NCI-H2196 treated with DMSO at 0.1 percent for 48 hours (cell line): ENCODE data around the gene ETFRF1.

Source experiments
- DNase-seq: peaks from one replicate; lab custom pipeline; 2025; ENCODE audit not compliant: unreplicated experiment; lab: John Stamatoyannopoulos, UW

Gene ETFRF1

GRCh38 chr12:25208554-25208953, 13.5 kb downstream of the ETFRF1 start:
- DNase-seq = no peak

DNA sequence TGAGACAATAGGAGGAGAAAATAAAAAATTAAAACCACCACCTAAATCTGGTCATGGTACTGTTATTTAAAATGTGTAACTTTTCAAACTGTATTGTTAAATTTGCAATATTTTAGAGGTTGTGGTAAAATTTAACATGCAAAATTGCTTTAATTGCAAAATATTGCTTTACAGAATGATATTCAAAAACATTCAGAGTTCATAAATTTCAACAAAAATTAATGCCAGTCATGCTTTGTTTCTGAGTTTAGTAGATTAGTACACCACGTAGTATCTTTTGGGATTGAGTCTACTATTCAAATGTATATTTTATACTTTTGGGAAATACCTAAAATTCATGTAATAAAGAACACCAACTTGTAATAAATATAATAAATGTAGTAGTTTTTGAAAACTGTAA, 18.3 kb downstream of the ETFRF1 start:
- no peak for DNase-seq

DNA sequence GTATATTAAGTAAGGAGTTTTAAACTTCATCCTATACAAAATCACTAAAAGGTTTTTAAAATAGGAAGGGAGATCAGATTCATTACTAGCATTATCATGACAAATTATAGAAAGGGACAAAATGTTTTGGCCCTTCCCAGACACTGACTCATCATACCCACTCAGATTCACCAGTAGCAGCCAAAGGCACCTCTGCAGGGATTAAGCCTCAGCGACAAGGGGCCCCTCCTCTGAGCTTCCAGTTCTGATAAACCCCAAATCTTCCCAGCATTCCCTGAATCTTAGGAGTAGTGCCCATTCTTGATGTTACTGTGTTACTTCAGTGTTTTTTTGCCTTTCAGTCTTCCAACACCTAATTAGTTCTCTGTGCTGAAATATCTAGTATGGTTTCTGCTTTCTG, 41.2 kb downstream of the ETFRF1 start:
- DNase-seq = no peak

DNA sequence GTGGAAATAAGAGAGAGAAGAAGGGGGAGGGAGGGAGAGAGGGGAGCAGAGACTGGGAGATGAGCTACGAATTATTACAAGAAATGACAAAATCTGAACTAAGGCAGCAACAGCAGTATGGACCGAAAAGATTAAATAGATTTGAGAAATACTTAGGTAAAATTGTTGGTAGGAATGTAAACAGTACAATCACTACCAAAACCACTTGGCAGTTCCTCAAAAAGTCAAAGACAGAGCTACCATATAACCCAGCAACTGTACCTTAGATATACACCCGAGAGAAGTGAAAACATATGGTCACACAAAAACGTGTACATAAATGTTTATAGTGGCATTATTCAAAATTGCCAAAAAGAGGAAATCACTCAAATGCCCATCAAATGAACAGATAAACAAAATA, 41.6 kb downstream of the ETFRF1 start:
- DNase-seq = no peak

- no peak for DNase-seq
Observed at GRCh38 chr12:25241167-25242020, 46.4 kb downstream of the ETFRF1 start.

- DNase-seq = no peak
Observed at GRCh38 chr12:25242981-25243679, 48.1 kb downstream of the ETFRF1 start.

DNA sequence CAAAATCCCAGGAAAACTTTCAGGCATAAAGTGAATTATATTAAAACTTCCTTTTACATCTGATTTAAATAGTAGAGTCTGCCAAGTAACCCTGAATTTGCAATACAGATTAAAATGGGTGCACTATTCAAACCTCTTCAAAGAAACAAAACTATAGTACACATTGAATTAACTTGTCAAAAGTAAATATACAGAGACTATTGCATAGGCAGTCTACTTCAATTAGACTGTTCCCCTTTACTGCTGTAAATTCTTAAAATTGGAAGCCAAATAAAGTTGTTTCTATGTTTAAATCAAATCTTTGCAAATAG, 48.6 kb downstream of the ETFRF1 start:
- no peak for DNase-seq

- DNase-seq = no peak
Observed at GRCh38 chr12:25245491-25245890, 50.5 kb downstream of the ETFRF1 start.

DNA sequence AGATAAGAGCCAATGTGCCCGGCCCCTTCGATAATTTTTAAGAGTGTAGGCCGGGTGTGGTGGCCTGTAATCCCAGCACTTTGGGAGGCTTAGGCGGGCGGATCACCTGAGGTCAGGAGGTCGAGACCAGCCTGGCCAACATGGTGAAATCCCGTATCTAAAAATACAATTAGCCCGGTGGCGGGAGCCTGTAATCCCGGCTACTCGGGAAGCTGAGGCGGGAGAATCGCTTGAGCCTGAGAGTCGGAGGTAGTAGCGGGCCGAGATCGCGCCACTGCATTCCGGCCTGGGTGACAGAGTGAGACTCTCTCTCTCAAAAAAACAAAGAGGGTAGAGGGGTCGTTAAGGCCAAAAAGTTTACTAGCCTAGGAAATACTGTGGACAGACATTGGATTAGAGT, 53.1 kb downstream of the ETFRF1 start:
- no peak for DNase-seq

- no peak for DNase-seq
Observed at GRCh38 chr12:25248732-25249131, 53.7 kb downstream of the ETFRF1 start.

- DNase-seq = peak; percentile 68
Observed at GRCh38 chr12:25249931-25250738, 55.1 kb downstream of the ETFRF1 start.

- DNase-seq = peak; percentile 100
Observed at GRCh38 chr12:25250744-25251730, 56.0 kb downstream of the ETFRF1 start, which contains the start of gene KRAS. KRAS (minus strand) TSS chr12:25250929.

GRCh38 chr12:25251769-25252168, 56.7 kb downstream of the ETFRF1 start:
- DNase-seq = no peak

GRCh38 chr12:25252946-25253345, 57.9 kb downstream of the ETFRF1 start:
- no peak for DNase-seq

DNA sequence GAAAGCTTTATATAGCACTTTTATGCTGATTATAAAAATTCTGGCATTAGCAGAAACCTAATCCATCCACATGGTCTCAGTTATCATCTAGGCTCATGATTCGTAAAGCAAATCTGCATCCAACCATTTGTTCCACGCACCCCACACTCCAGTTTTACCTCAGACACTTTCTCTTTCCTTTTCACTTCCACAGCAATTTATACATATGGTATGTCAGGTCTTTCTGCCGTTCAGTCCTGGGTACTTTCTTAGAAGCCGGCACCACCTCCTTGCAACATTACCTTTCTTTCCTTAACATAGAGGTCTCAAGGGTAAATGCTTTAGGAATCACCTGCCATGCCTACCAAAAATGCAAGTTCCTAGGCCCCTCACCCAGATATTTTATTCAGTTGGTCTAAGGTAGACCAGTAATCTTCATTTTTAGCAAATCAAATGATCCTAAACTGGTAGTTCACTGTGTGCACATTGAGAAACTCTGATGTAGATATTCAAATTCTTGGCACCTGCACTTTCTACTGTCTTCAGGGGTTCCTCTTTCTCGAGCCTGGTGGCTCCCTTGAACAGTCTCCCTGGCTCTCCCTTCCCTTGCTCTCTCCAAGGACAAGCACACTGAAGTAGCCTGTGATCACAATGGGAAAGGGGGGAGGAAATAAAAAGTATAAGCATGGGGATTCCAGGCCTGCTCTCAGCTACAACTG, 58.5 kb downstream of the ETFRF1 start:
- DNase-seq = no peak

- DNase-seq = no peak
Observed at GRCh38 chr12:25254271-25254880, 59.3 kb downstream of the ETFRF1 start.
